GM21723 (cell line): ENCODE results near the gene WDPCP.
"Not testable (repeated sequence)": the region's sequence is repeated elsewhere in the genome, so short reads cannot be mapped to it uniquely, and the experiment has no call there.

Experiments used
- ATAC-seq: cut with Tn5 transposase; IDR thresholded peaks from one replicate; pipeline ENCODE4 v1.9.1; 2021; ENCODE audit warnings: mild to moderate bottlenecking, moderate library complexity; ENCODE audit not compliant: unreplicated experiment

Gene WDPCP

DNA sequence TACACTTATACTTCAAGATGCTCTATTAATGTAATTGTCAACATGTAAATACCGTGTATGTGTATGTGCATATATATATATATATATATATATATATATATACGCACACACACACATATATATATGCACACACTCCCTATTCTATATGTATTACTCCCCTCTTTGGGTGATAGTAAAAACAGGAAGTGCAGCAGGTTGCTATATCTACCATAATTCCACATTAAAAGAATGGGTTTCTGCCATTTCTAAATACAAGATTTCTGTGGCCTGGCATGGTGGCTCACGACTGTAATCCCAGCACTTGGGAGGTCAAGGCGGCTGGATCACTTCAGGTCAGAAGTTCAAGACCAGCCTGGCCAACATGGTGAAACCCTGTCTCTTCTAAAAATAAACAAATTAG is 460.7 kb downstream of the WDPCP start:
- no peak for ATAC-seq

DNA sequence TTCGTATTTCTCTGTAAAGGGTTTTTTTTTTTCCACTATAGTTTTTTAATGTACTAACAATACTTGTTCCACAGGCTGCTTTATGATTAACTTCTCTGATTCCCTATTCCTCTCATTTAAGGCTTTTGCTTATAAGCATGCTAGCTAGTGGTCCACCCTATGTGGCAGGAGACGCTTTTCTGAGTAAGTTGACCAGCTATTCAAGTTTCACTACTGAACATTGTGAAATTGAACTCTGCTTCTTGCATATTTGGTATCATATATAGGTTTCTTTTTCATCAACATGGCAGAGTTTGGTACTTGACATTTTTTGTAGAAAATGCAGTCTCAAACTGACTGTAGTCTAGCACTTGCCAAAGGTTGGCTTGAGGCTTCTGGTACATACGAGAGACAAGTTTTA is 463.4 kb downstream of the WDPCP start:
- ATAC-seq: peak; percentile 82

- ATAC-seq: peak; percentile 65
These were observed 464.1 kb downstream of the WDPCP start for GRCh38 chr2:63124218-63124617.

DNA sequence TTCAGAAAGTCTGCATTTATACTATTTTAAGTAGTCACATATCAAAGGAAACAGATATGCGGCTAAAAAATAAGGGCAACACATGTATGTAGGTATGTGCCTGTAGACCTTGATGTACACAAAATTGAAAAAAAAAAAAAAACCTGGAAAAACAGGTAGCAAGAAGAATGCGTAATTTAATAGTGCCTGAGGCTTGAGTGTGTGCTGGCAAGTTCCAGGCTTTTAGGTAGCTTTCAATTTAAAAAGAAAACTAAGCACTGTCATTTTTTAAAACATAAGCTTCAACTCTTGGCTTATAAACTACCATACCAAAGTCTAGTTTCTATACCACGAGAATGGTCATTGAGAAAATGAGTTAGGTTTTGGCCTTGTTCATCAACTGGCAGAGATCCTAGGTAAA is 465.4 kb downstream of the WDPCP start:
- no peak for ATAC-seq

DNA sequence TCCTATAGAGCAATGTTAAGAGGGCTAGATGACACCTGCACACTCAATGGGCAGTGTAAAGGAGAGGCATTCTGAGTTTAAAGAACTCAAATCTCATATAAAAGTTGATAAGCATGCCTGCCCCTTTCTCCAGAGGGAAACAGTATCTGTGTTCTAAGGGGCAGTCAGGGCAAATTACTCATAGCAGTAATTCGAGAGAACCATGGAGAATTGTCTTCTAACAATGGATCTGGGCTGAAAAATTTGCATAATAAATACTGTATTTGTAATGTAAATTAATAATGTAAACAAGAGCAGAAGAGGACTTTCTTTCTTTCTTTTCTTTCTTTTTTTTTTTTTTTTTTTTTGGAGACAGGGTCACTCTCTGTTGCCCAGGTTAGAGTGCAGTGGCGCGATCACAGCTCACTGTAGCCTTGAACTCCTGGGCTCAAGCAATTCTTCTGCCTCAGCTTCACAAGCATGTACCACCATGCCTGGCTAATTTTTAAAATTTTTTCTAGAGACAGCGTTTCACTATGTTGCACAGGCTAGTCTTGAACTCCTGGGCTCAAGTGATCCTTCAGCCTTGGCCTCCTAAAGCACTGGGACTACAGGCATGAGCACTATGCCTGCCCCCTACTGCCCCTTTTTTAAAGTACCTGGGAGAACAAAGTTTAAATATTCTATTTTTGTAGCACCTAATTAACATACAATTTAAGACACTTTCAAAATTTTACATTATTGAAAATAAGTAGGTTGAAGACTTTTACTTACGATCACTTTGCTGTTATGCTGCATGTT is 467.0 kb downstream of the WDPCP start:
- no peak for ATAC-seq

DNA sequence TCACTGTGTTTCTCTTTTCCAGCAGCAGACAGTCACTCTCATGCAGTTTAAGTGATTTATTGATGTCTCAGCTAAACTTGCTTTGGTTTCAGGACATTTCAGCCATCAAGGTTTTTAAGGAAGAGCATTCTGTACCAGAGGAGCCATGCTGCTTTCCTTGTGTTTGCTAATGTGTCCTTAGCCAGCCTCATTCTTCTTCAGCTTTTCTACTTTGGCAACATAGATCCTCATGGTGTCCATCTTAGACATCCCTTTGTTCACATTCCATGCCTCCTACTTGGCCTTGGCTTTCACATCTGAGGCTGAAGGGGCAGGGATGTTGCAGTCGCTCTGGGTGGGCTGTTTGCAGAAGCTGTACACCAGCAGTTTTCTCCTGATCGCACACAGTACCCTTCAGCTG is 469.5 kb downstream of the WDPCP start:
- ATAC-seq: no peak

DNA sequence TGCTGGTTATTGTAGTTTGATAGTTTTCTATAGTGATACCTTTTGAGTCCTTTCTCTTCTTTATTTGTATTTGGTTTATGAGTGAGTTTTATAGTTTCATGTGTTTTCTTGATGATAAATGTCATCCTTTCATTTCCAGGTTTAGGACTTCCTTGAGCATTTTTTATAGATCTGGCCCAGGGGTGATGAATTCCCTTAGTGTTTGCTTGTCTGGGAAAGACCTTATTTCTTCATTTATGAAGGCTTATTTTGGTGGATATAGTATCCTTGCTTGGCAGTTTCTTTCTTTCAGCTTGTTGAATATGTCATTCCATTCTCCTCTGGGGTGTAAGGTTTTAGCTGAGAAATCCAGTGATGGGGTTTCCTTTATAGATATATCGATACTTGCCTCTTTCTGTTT is 483.8 kb downstream of the WDPCP start:
- no peak for ATAC-seq

DNA sequence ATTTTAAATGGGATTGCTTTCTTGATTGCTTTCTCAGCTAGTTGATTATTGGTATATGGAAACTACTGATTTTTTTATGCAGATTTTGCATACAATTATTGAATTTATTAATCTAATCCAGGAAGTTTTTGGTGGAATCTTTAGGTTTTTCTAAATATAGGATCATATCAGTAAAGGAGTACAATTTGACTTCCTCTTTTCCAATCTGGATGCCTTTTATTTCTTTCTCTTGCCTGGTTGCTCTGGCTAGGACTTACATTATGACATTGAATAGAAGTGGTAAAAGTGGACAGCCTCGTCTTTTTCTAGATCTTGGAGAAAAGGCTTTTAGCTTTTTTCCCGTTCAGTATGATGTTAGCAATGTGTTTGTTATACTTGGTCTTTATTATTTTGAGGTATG is 486.3 kb downstream of the WDPCP start:
- no peak for ATAC-seq

DNA sequence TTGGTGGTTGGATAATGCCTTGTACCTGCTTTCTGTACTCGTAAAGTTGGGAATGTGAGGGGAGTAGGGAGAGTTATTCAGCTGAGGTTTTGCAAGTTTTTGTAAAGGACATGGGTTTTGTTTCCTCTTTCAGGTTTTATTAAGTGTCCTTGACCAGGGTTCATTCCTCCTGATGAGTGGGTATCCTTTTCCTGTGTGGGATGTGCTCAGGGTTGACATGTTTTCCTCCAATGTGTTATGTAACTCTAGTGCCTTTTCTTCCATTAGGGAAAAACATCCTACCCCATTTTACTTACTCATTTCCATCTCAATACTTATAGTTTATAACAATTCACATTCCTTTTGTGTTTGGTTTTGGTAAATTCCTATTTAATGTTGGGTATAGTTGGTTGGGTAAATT is 489.2 kb downstream of the WDPCP start:
- no peak for ATAC-seq

DNA sequence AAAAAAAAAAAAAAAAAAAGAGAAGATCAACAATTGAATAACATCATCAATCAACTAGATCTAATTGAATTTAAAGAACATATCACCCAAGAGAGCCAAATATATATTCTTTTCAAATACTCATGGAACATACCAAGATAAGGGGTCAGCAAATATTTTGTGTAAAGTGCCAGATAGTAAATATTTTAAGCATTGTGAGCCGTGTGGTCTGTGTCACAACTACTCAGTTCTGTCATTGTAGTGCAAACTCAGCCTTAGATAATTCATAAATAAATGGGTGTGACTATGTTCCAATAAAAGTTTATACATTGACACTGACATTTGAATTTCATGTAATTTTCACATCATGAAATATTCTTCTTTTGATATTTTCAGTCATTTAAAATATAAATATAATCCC is 491.8 kb downstream of the WDPCP start:
- ATAC-seq: no peak

DNA sequence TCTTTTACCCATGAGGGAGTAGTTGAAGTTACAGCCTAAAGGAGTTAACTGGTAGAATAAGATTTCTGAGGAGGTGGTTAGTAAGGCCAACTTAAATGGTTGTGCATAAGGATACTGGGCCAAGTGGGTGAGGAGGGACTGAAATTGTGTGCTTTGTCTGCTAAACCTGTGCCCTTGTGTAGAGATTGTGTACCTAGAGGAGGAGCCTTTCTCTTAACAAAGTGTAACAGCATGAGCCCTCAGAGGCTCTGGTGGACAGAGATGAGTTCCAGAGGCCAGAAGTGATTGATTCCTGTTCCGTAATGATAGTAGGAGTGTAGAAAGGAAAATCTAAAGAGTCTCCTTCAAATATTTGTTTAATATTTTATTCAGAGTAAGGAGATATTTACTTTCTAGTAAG is 494.8 kb downstream of the WDPCP start:
- no peak for ATAC-seq

- ATAC-seq: no peak
These were observed 495.4 kb downstream of the WDPCP start for GRCh38 chr2:63092857-63093256.

DNA sequence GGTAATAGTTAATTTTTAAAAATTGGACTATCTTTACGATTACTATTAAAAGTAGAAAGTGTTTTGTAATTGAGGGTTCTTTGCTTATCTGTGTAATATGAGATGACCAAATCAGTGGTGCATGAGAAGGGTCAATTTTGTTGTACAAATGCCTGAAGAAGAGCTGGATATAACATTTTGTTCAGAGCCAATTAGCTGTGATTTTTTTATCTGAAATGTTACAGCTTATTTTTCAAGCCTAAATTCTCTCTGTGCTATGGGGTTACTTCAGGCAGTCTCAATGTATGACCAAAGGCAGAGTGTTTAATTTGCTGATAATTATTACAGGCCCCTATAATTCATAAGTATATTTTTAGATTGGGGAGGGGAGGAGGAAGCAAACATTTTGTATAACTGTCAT is 495.9 kb downstream of the WDPCP start:
- ATAC-seq: no peak

DNA sequence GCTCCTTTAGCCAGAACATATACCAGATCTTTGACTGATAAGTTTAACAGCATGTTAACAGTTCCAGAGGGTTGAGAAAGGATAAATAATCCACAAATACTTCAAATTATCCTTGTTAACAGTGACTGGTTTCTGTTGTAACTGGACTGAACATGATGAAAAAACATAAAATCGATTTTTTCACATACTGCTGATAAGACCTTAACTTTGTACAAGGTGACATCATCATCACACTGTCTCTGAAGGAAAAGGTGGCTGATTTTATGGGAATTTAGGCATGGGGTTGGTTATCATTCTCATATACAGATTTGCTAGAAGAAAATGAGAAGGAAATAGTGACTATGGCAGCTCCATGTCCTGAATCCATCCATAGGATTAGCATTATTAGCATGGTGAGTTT is 501.6 kb downstream of the WDPCP start:
- ATAC-seq: no peak

- ATAC-seq: no peak
These were observed 506.9 kb downstream of the WDPCP start for GRCh38 chr2:63081404-63081803.

DNA sequence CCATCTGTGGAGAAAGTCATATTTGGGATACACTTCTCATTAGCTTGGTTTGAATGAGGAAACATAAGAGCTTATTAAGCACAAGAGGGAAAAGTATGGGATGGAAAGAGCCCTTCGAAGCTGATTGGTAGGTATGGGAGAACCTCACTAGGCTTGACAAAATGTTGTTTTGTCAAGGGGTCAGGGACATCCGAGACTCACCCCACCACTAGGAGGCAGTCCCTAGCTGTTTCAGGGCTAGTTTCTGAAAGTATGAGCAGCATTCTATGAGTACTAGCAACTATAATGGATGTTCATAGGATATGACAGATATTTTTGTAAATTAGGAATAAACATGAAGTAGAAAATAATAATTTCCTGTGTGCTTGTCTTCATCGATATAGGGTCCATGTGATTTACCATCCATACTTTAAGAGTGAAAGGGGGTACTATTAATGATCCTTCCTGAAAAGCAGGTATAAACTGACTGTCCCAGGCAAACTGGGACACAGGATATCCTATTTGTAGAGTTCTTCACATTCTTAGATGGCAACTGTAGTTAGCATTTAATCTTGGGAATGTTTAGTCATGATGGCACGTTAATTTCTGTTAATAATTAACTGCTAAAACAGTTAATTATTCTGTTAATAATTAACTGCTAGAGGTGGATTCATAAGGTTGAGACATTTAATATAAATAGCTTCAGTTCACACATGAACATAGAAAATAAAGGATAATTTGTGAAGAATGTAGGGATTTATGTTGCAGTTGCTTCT is 509.2 kb downstream of the WDPCP start:
- ATAC-seq: no peak

- not testable (repeated sequence) for ATAC-seq
These were observed 513.9 kb downstream of the WDPCP start for GRCh38 chr2:63074399-63074798.

- ATAC-seq: no peak
These were observed 514.3 kb downstream of the WDPCP start for GRCh38 chr2:63073994-63074393.

GRCh38 chr2:63071664-63072063 is 516.6 kb downstream of the WDPCP start:
- no peak for ATAC-seq
